C1 segment of cervical spinal cord (tissue), 14 donors: Measurements from ENCODE around the gene ALOX12.

ENCODE experiments used
- DNase-seq, 14 donors: peaks; one replicate each; lab custom pipeline; 2025; lab: John Stamatoyannopoulos, UW

Gene ALOX12

DNA sequence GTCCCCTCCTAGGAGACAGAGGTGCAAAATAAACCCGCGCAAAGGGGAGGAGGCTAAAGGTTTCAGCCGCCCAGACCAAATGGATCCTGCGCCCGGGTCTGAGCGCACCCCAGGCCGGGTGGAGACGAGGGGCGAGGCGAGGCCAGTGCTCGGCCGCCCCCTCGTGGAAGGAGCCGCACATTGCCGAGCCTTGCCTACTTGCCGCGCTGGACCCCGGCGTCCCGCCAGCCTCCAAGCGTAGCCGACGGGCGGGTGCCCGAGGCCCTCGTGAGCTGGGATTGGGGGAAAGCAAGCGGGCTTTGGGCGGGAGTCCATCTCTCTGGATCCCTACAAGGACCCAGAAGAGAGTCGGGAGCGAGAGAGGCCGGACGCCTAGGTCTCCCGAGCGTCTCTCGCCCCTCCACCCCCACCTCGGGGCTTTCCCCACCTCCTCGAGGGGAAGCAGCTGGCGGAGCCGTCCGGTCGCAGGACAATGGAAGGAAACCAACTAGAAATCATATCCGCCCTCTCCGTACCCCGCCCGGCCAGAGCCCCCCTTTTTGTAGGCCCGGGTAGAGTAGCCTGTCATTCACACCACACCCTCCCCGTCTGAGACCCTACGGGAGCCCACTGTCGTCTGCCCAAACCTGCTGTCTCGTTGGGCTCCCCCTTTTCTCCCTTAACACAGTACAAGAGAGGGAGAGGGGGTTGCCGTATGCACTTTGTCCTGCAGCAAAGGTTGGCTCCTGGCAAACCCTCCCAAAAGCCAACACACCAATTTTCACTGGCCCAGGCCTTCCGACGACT is 26.3 kb downstream of the ALOX12 start:
- peak in 11 of 14 donors; percentile 9 to 74 (median 30) for DNase-seq

DNA sequence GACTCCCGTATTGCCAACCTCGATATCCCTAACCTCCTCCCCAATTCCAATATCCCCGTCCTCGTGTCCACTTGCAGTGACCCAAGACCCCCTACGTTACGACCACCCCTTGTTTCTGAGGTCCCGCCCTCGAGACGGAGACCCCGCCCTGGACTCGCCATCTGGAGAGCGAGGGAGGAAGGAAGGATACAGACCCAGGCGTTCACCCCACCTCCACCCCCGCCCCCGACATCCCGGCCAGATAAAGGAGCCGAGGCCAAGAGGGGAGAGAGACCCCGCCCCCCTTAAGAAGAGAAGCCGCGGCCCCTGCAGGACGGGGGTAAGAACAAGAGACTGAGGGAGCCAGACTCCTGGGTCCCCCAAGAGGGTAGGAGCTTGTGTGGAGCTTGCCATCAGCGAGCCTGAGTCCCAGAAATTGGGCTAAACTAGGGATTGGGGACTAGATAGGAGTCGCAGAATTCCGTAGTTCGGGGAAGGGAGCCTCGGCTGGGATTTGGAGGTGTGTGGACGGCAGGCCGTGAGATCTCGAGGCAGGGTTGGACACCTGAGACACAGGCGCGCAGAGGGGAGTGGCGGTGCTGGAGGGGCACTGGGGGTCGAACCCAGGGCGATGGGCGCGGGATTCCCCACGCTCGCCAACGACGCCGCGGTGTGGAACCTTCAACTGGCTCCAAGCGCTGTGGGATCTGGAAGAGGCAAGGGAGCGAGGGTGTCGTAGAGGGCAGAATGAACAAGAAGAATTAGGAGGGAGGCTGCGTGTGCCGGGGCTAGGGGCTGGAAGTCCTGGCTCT is 27.1 kb downstream of the ALOX12 start, which contains the start of gene BCL6B:
BCL6B (plus strand) TSS at position 270 of the 791 bp plus-strand sequence. CDS start 622 bp downstream, outside the sequence.
- no peak for DNase-seq

DNA sequence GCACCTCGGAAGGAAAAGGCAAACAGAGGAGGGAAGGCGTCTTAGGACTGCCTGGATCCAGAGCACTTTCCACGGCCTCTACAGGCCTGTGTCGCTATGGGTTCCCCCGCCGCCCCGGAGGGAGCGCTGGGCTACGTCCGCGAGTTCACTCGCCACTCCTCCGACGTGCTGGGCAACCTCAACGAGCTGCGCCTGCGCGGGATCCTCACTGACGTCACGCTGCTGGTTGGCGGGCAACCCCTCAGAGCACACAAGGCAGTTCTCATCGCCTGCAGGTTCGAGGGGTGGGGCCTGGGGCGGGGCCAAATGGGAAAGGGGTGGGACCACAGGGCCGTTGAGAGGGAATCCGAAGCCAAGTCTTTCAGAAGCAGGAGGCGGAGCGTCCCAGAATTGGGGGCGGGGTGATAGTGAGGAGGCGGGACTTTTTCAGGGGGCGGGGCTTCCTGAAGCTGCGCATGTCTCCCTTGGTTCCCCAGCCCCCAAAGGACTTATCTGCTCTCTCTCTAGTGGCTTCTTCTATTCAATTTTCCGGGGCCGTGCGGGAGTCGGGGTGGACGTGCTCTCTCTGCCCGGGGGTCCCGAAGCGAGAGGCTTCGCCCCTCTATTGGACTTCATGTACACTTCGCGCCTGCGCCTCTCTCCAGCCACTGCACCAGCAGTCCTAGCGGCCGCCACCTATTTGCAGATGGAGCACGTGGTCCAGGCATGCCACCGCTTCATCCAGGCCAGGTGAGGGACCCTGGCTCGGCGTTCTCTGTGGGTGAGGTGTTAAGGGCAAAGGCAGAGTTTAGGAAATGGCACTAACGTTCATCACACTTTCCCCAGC is 27.9 kb downstream of the ALOX12 start:
- peak in 12 of 14 donors; percentile 21 to 76 (median 50) for DNase-seq

DNA sequence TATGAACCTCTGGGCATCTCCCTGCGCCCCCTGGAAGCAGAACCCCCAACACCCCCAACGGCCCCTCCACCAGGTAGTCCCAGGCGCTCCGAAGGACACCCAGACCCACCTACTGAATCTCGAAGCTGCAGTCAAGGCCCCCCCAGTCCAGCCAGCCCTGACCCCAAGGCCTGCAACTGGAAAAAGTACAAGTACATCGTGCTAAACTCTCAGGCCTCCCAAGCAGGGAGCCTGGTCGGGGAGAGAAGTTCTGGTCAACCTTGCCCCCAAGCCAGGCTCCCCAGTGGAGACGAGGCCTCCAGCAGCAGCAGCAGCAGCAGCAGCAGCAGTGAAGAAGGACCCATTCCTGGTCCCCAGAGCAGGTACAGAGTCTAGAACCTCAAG is 28.5 kb downstream of the ALOX12 start:
- no peak for DNase-seq

DNA sequence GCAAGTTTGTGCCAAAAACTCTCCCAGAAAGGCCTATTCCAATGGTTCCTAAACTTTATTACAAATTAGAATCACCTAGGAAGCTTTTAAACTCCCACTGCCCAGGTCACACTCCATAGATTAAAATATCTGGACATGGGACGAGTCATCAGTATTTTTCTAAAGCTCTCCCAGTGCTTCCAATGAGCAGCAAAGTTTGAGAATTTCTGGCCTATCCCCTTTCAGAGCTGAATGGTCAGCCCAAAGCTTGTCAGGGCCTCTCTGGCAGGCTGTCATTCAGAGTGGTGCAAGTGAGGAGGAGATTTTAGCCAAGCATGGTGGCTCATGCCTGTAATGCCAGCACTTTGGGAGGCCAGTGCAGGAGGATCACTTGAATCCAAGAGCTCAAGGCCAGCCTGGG is 29.4 kb downstream of the ALOX12 start:
- DNase-seq, result no peak

DNA sequence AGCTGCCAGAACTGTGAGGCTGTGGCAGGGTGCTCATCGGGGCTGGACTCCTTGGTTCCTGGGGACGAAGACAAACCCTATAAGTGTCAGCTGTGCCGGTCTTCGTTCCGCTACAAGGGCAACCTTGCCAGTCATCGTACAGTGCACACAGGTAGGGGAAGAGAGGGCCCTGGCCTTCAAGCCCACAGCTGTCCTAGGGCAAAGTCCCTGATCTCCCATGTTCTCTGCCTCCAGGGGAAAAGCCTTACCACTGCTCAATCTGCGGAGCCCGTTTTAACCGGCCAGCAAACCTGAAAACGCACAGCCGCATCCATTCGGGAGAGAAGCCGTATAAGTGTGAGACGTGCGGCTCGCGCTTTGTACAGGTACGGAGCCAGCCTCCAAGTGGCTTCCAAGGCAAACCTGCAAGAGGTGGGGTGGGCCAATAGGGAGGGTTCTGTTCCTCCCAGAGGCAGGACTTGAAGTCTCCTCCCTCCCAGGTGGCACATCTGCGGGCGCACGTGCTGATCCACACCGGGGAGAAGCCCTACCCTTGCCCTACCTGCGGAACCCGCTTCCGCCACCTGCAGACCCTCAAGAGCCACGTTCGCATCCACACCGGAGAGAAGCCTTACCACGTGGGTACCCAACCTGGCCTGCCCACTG is 30.7 kb downstream of the ALOX12 start:
- DNase-seq, result no peak

DNA sequence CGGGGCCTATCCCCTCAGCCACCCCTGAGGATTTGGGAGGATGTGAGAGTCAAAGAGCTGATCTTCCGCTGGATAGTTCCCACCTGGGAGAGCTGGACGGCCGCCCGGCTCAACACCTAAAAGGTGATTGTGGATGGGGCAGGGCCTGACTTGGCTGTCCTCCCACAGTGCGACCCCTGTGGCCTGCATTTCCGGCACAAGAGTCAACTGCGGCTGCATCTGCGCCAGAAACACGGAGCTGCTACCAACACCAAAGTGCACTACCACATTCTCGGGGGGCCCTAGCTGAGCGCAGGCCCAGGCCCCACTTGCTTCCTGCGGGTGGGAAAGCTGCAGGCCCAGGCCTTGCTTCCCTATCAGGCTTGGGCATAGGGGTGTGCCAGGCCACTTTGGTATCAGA is 31.5 kb downstream of the ALOX12 start:
- no peak for DNase-seq

DNA sequence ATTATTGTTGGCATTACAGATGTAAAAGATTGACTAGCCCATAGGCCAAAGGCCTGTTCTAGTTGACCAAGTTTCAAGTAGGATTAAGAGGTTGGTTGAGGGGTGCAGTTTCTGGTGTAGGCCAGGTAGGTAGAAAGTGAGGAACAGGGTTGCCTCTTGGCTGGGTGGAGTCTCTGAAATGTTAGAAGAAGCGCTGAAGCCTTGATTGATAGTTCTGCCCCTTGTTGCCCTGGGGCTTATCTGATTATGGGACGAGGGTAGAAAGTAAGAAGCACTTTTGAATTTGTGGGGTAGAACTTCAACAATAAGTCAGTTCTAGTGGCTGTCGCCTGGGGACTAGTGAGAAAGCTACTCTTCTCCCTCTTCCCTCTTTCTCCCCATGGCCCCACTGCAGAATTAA is 33.2 kb downstream of the ALOX12 start:
- DNase-seq, result no peak

DNA sequence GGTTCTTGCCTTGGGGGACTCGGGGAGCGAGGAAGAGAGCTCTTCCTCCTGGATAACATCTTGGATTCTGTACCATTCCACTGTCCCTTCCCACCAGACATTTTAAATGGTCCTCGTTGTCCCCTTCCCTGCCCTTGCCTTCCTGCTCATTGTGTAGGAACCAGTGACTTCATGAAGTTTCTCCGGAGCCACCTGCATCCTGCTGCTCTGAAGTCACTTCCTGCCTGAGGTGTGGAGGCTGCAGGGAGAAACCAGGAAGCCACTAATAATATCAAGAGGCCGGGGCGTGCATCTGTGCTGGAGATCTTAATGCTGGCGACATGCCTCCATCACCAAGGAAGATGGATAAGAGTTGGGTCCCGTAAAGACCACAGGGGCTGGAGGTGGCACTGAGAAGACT is 33.8 kb downstream of the ALOX12 start:
- no peak for DNase-seq

DNA sequence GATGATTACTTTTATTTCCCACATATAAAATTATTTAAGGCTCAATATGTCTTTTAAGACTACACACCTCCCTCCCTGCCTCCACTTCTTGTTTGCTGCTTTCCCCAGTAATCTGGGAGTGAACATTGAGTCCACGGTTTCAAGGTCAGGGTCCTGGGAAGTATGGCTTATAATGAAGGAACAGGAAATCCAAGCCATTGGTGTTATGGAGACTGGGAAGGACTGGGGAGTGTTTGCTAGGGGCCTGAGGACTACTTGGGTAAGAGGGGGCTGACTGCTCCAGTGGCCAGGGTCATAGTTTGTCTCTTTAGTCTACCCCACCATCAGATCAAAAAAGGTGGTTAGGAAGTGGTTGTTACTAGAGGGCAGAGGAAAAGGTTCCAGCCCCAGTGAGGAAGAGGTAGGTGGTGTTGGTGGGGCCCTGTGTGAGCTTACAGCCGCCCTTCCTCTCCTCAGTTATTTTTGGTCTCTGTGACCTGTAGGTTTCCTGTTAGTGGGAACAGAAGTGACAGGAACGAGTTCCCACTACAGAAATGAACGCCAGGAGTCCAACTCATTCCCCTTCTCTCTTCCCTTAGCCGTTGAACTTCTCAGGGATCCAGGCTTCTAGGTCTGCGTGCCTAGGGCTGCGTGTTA is 39.2 kb downstream of the ALOX12 start:
- no peak for DNase-seq

DNA sequence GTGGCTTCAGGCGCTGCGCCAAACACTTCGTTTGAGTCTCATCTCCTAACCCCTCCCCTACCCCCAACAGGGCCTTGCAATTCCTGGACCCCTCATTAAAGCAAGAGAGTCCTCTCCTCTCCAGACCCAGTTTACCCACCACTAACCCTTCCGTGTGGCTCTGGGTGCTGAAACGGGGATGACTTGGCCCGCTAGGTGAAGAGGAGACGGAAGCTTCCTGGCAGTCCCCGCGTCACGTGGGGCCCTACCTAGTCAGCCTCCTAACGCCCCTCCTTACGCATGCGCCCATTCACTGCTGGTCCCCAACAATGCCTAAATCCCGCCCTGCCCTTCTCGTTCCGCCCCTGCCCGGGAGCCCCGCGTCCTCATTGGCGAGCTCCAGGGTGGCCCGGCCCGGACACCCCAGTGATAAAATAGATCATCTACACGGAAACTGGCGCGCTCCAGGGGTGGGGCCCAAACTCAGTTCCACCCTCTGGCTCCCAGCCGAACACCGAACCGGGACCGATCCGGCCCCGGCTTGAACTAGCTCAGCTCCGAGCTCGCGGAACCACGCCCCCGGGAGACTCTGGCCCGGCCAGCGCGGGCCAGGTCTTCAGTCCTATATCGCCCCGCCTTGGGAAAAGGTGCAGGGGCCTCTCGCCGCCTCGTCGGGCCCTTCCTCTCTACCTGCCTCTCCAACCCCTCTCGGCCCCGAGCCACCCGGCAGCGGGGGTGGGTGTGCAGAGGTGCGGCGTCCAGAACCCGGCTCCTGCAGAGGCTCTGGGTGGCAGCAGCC is 39.9 kb downstream of the ALOX12 start, which contains the start of gene SLC16A13:
SLC16A13 (plus strand) TSS at position 425 of the 778 bp plus-strand sequence. CDS start 368 bp downstream, outside the sequence.
- peak; percentile 32 to 97 (median 86) for DNase-seq

DNA sequence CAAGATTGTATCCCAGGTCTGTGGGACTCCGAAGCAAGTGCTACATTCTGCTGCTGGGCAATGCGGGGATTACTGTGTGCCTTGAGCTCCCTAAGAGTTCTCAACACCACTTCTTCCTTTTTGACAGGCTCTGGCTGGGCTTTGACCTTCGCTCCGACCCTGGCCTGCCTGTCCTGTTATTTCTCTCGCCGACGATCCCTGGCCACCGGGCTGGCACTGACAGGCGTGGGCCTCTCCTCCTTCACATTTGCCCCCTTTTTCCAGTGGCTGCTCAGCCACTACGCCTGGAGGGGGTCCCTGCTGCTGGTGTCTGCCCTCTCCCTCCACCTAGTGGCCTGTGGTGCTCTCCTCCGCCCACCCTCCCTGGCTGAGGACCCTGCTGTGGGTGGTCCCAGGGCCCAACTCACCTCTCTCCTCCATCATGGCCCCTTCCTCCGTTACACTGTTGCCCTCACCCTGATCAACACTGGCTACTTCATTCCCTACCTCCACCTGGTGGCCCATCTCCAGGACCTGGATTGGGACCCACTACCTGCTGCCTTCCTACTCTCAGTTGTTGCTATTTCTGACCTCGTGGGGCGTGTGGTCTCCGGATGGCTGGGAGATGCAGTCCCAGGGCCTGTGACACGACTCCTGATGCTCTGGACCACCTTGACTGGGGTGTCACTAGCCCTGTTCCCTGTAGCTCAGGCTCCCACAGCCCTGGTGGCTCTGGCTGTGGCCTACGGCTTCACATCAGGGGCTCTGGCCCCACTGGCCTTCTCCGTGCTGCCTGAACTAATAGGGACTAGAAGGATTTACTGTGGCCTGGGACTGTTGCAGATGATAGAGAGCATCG is 42.4 kb downstream of the ALOX12 start:
- DNase-seq, result no peak

DNA sequence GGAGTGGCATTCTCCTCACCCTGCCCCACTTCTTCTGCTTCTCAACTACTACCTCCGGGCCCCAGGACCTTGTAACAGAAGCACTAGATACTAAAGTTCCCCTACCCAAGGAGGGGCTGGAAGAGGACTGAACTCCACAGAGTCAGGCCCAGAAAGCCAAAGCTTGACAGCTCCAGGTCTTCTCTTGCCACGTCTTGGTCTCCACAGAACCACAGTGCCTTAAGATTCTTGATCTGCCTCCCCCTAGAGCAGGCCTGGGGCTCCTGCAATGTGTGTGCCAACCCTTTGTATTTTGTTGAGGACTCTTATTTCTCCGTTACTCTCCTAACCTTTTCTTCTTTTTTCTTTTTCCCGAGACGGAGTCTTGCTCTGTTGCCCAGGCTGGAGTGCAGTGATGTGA is 44.0 kb downstream of the ALOX12 start:
- DNase-seq, result no peak

DNA sequence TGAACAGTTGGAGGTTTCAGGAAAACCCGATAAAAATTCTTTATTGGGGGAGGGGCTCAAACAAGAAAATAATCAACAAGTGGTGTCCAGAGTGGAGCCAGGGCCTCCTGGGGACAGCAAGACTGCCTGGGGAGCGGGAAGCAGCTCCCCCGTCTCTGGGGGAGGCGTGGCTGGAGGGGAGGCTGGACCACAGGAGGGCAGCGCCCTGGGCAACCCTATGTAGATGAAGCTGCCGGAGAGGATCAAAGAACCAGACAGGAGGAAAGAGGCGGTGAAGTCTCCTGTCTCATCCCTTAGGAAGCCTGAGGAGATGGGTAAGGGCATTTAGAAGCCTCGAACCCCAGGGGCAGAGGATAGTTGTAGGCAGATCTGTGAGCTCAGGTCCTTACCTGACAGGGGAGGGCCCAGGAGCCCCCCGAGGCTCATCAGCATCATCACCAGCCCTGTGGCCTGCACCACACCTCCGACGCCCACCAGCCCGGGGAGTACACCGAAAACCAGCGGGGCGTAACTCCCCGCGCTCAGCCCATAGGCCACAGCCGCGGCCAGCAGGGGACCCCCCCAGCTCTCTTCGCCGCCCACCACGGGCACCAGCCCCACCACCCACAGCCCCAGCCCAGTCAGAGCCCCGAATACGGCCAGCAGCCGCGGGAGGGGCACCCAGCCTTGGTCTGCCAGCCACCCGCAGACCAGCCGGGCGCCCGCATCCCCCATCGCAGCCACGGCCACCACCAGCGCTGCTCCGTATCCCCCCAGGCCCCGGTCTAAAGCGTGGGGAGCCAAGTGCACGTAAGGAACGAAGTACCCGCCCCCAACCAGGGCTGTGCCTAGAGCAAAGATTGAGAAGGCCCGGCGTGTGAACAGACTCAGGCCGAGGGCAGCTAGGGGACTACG is 46.0 kb downstream of the ALOX12 start:
- peak in 1 of 14 donors; percentile 7 for DNase-seq

DNA sequence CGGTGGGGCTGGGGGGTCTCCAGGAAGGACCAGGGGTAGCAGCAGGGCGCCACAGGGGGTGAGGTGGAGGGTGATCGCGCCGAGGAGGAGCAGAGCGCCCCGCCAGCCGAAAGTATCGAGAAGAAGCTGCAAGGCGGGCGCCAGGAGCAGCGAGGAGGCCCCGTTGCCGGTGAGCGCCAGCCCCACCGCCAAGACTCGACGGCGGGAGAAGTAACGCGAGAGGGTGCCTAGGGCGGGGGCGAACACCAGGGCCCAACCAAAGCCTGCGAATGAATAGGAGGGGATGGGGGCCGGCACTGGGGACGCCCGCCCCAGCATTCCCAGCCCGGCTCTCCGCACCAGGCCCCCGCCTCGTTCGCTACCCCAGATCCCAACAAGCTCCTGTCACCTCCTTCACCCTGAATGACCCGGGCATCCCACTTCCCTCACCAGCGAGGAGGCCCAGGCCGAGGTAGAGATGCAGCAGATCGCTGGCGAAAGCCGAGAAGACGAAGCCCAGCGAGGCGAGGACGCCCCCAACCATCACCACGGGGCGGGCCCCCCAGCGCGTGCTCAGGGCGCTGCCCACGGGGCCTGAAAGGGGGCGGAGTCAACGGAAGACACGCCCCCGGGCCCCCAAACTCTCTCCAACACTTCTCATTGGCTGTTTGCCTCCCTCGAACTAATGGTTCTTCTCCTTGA is 46.8 kb downstream of the ALOX12 start:
- peak in 2 of 14 donors; percentile 22 to 29 for DNase-seq

DNA sequence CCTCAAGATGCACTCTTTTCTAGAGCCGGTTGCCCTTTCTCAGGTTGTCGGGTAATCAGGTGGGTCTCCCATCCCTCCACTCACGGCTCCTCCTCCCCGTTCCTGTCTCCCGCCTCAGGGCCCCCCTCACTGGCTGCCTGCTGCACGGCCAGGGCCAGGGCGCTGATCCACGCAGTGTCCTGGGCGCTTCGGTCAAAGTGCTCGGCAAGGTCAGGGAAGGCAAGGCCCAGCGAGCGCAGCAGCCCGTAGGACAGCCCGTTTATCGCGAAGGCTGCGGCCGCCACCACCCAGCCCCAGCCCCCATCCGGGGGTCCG is 47.3 kb downstream of the ALOX12 start:
- DNase-seq, result no peak

DNA sequence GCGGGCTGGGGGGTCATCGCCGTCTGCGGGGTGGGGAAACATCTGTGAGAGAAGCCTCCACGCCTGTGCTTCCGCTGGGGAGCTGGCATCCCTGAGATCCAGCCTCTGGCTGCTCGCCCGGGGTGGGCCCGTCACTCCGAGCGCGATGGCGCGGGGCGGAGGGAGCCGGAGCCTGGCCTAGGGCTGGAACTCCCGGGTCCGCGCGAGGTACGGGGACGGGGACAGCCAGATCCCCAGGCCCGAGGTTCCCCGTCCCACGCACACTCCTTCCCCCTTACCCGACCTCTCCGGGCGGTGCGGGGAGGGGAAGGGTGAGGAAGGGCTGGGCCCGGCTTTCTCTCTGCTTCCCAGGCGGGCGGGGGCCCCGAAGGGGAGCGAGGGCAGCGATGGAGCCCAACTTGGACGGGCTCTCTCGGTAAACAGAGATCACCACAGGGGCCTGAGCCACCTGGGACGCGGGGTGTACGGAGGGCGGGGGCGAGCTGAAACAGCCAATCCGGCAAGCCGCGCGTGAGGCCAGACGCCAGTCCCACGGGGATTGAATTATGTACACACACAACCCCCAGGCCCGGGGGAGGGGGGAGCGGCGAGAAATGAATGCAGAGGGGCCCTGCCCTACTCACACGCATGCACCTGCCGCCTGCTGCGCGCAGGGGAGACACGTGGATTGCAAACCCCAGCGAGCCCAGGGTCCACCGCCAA is 47.8 kb downstream of the ALOX12 start, which contains the start of gene SLC16A11:
SLC16A11 (minus strand) TSS at position 596 of the 702 bp plus-strand sequence; CDS start at position 17, 579 bp downstream.
- peak in 2 of 14 donors; percentile 26 to 51 for DNase-seq
